Measurements from ENCODE around the gene RBM12. TPM values are rescaled to one million over a fixed set of nuclear protein-coding genes. Genes with fewer than 3 reads are reported as not detected.

Gene RBM12
- total RNA-seq, 4 donors from 2014 or later, result 13.5 to 27.8 (median 21.4) TPM

GRCh38 chr20:35601990-35602389 lies 62.7 kb downstream of the RBM12 start:
- no peak for TF ChIP-seq POLR2A (IDR thresholded peaks at IDR 0.05)
- TF ChIP-seq CTCF (IDR thresholded peaks at IDR 0.05), result no peak
- peak in 1 of 2 donors; percentile 88 for DNase-seq (ENCODE audit: low spot score in 2 of 2)
- WGBS, 2 donors, result 31 to 41% methylated on average over 23 to 27 of the region's 30 CpGs
- intact Hi-C loops (cut with DNase I; ENCODE audit: low total_unique reads), result no loop called here
- no peak overlapping the region for H3K4me3 ChIP-seq (ENCODE audit: low read depth, poor library complexity, severe bottlenecking)

- peak overlapping the region; percentile 15 for H3K4me3 ChIP-seq (ENCODE audit: low read depth, poor library complexity, severe bottlenecking)
- 1% methylated on average over 56 to 95 of the region's 103 CpGs for WGBS, 2 donors
- TF ChIP-seq CTCF (IDR thresholded peaks at IDR 0.05), result no peak
- no peak for TF ChIP-seq POLR2A (IDR thresholded peaks at IDR 0.05)
- DNase-seq (ENCODE audit: low spot score in 2 of 2), result peak; percentile 44 to 92
- intact Hi-C loops (cut with DNase I; ENCODE audit: low total_unique reads), result no loop called here
Measured at GRCh38 chr20:35600993-35601973, 63.4 kb downstream of the RBM12 start.

- H3K4me3 ChIP-seq (ENCODE audit: low read depth, poor library complexity, severe bottlenecking), result no peak overlapping the region
- intact Hi-C loops (cut with DNase I; ENCODE audit: low total_unique reads), result no loop called here
- DNase-seq (ENCODE audit: low spot score in 2 of 2), result no peak
- TF ChIP-seq POLR2A (IDR thresholded peaks at IDR 0.05) (no peak), CTCF (IDR thresholded peaks at IDR 0.05) (no peak)
- 27 to 31% methylated on average over 33 to 34 of the region's 34 CpGs for WGBS, 2 donors
Measured at GRCh38 chr20:35600176-35600992, 64.3 kb downstream of the RBM12 start.

GRCh38 chr20:35599776-35600120 lies 65.0 kb downstream of the RBM12 start:
- TF ChIP-seq CTCF (IDR thresholded peaks at IDR 0.05) (no peak), POLR2A (IDR thresholded peaks at IDR 0.05) (no peak)
- 87 to 91% methylated on average over 9 of the region's 9 CpGs for WGBS, 2 donors
- DNase-seq (ENCODE audit: low spot score in 2 of 2), result no peak
- no peak overlapping the region for H3K4me3 ChIP-seq (ENCODE audit: low read depth, poor library complexity, severe bottlenecking)
- intact Hi-C loops (cut with DNase I; ENCODE audit: low total_unique reads), result no loop called here

Other genes with a start within 250 kb of the RBM12 start
- gene GDF5, start 226.7 kb downstream of the RBM12 start, total RNA-seq, result under 1 TPM in 2 of 4 donors, not detected in 2; 0.10 TPM
- 10 to 100 TPM; 17.9 to 49.5 (median 28.9) TPM for gene CEP250, start 209.3 kb downstream of the RBM12 start, total RNA-seq
- gene C20orf173, start 135.2 kb downstream of the RBM12 start, total RNA-seq, result not detected
- gene ERGIC3, start 122.8 kb downstream of the RBM12 start, total RNA-seq, result 100 to 1,000 TPM; 148 to 222 (median 201) TPM
- 1 to 10 TPM in 3 of 4 donors, not detected in 1; 1.2 to 2.5 (median 1.9) TPM for gene SPAG4, start 49.1 kb downstream of the RBM12 start, total RNA-seq
- 100 to 1,000 TPM in 2 of 4 donors, 10 to 100 TPM in 2; 51.8 to 172 (median 122) TPM for gene CPNE1, start within 50 bp of the RBM12 start, total RNA-seq
- gene NFS1, start 34.5 kb upstream of the RBM12 start, total RNA-seq, result 10 to 100 TPM; 39.6 to 48.4 (median 44.0) TPM
- 100 to 1,000 TPM in 3 of 4 donors, 10 to 100 TPM in 1; 57.4 to 242 (median 150) TPM for gene ROMO1, start 34.5 kb upstream of the RBM12 start, total RNA-seq
- 100 to 1,000 TPM; 165 to 303 (median 188) TPM for gene RBM39, start 77.4 kb upstream of the RBM12 start, total RNA-seq
- 10 to 100 TPM; 30.5 to 53.3 (median 33.4) TPM for gene PHF20, start 107.1 kb upstream of the RBM12 start, total RNA-seq